Liver (tissue), 9 donors: ENCODE measurements around the gene SLC17A9. TPM values are rescaled to one million over a fixed set of nuclear protein-coding genes. Genes with fewer than 3 reads are reported as not detected.

Source experiments
- DNase-seq: peaks from one replicate; pipeline ENCODE4 v3.0.0-alpha.2; 2017; ENCODE audit warnings: low spot score
- H3K27ac ChIP-seq, 2 donors: one replicate each; pipeline ENCODE4 v1.7.0; 2013; ENCODE audit warnings: inconsistent platforms in 2 of 2, low read length in 2 of 2, control low read depth in 1 of 2, low read depth in 1 of 2, mild to moderate bottlenecking in 1 of 2
- H3K27me3 ChIP-seq, 4 donors: one replicate each; pipeline versions ENCODE4 v1.6.1 to v1.7.0; 2013; ENCODE audit warnings: low read length in 3 of 4, inconsistent platforms in 1 of 4, mild to moderate bottlenecking in 1 of 4, moderate library complexity in 1 of 4; ENCODE audit not compliant: control insufficient read depth in 4 of 4, insufficient read depth in 4 of 4
- H3K36me3 ChIP-seq, 4 donors: one replicate each; pipeline versions ENCODE4 v1.6.1 to v1.7.0; 2013; ENCODE audit warnings: low read length in 3 of 4, mild to moderate bottlenecking in 3 of 4, low read depth in 1 of 4, moderate library complexity in 1 of 4; ENCODE audit not compliant: control insufficient read depth in 4 of 4, insufficient read depth in 3 of 4
- H3K4me1 ChIP-seq, 4 donors: one replicate each; pipeline versions ENCODE4 v1.6.1 to v1.7.0; 2013; ENCODE audit warnings: low read length in 3 of 4, mild to moderate bottlenecking in 3 of 4, moderate library complexity in 1 of 4; ENCODE audit not compliant: control insufficient read depth in 4 of 4, insufficient read depth in 4 of 4
- H3K4me3 ChIP-seq, 3 donors: one replicate each; pipeline versions ENCODE4 v1.6.1 to v1.7.0; 2013; ENCODE audit warnings: low read length in 3 of 3, control low read depth in 1 of 3, low read depth in 1 of 3, mild to moderate bottlenecking in 1 of 3
- H3K9ac ChIP-seq, 2 donors: one replicate each; pipeline ENCODE4 v1.7.0; 2013; ENCODE audit warnings: low read length in 2 of 2, mild to moderate bottlenecking in 2 of 2, moderate library complexity in 2 of 2, control low read depth in 1 of 2, low read depth in 1 of 2
- H3K9me3 ChIP-seq, 4 donors: one replicate each; pipeline versions ENCODE4 v1.6.1 to v1.7.0; 2013; ENCODE audit warnings: low read length in 3 of 4; ENCODE audit not compliant: control insufficient read depth in 4 of 4
- EGR1 ChIP-seq, 2 donors: IDR thresholded peaks; 2 replicates each; pipeline ENCODE4 v1.6.1; 2016 to 2018; ENCODE audit warnings: antibody characterized with exemption in 2 of 2, low read depth in 2 of 2
- FOXA1 ChIP-seq: IDR thresholded peaks from 2 replicates; pipeline ENCODE4 v1.6.1; 2016; ENCODE audit warnings: antibody characterized with exemption
- FOXA2 ChIP-seq: IDR thresholded peaks from 2 replicates; pipeline ENCODE4 v1.6.1; 2016; ENCODE audit warnings: antibody characterized with exemption
- GABPA ChIP-seq, 2 donors: IDR thresholded peaks in 1 of 2; conservative IDR thresholded peaks in 1 of 2; 2 replicates each; pipeline ENCODE4 v1.6.1; 2016; ENCODE audit warnings: antibody characterized with exemption in 2 of 2, mild to moderate bottlenecking in 1 of 2, moderate library complexity in 1 of 2
- HNF4A ChIP-seq, 2 donors: conservative IDR thresholded peaks; 2 replicates each; pipeline ENCODE4 v1.6.1; 2016; ENCODE audit warnings: antibody characterized with exemption in 2 of 2, mild to moderate bottlenecking in 2 of 2
- HNF4G ChIP-seq: IDR thresholded peaks from 2 replicates; pipeline ENCODE4 v1.6.1; 2016; ENCODE audit warnings: antibody characterized with exemption
- JUND ChIP-seq, 2 donors: IDR thresholded peaks; 2 replicates each; pipeline ENCODE4 v1.6.1; 2016; ENCODE audit warnings: antibody characterized with exemption in 2 of 2
- NR2F2 ChIP-seq: IDR thresholded peaks from 2 replicates; pipeline ENCODE4 v1.6.1; 2016; ENCODE audit warnings: antibody characterized with exemption
- RAD21 ChIP-seq, 2 donors: IDR thresholded peaks; 2 replicates each; pipeline ENCODE4 v1.6.1; 2016; ENCODE audit warnings: antibody characterized with exemption in 2 of 2, mild to moderate bottlenecking in 2 of 2
- RXRA ChIP-seq, 2 donors: IDR thresholded peaks; 2 replicates each; pipeline ENCODE4 v1.6.1; 2017 to 2018; ENCODE audit warnings: antibody characterized with exemption in 2 of 2, mild to moderate bottlenecking in 1 of 2
- SP1 ChIP-seq: IDR thresholded peaks from 2 replicates; pipeline ENCODE4 v1.6.1; 2018; ENCODE audit warnings: antibody characterized with exemption, mild to moderate bottlenecking
- TAF1 ChIP-seq: conservative IDR thresholded peaks from 2 replicates; pipeline ENCODE4 v1.6.1; 2016; ENCODE audit warnings: antibody characterized with exemption, mild to moderate bottlenecking
- YY1 ChIP-seq: IDR thresholded peaks from 2 replicates; pipeline ENCODE4 v1.6.1; 2016; ENCODE audit warnings: antibody characterized with exemption, mild to moderate bottlenecking
- WGBS: extraction: QIAGEN DNeasy Blood & Tissue Kit; methylation state at CpG from one replicate; pipeline ENCODE4 v1.1.7; 2013; 5-methylcytosine and 5-hydroxymethylcytosine counted together
- polyA plus RNA-seq, 2 donors: library from polyadenylated mRNA; stranded (reverse) in 1 of 2; unstranded in 1 of 2; fragments of 200-250 nt in 1 of 2; fragments of >200 nt in 1 of 2; fragmentation: Nextera tagmentation in 1 of 2; extraction: Ambion mirVana in 1 of 2; gene quantifications; one replicate each; pipeline versions ENCODE4 v1.2.1 to v1.2.3, GENCODE V29; 2013 to 2015
- total RNA-seq, 2 donors: library from RNA; depleted of rRNA; stranded (reverse); fragments of >200 nt; gene quantifications; one replicate each; pipeline ENCODE4 v1.2.3, GENCODE V29; 2014
- TF ChIP-seq, protein P1 (sequence below): IDR thresholded peaks from 2 replicates; pipeline ENCODE4 v1.6.1; 2016; ENCODE audit warnings: antibody characterized with exemption
- TF ChIP-seq, protein P2 (sequence below): fragments of 150-350 bp; IDR thresholded peaks from 2 replicates; pipeline ENCODE4 v1.5.1; 2017; ENCODE audit warnings: improper control_type of control experiment, low read depth, low read length; ENCODE audit not compliant: missing input control
- TF ChIP-seq, protein P3 (sequence below): IDR thresholded peaks from 2 replicates; pipeline ENCODE4 v1.6.1; 2016; ENCODE audit warnings: antibody characterized with exemption
- TF ChIP-seq, protein P4 (sequence below): IDR thresholded peaks from 2 replicates; pipeline ENCODE4 v1.6.1; 2016; ENCODE audit warnings: antibody characterized with exemption
- TF ChIP-seq, protein P5 (sequence below): IDR thresholded peaks from 2 replicates; pipeline ENCODE4 v1.6.1; 2016; ENCODE audit warnings: antibody characterized with exemption, mild to moderate bottlenecking
- donor health status: healthy.
- donor health status: healthy.
- donor health status: healthy.
- donor health status: healthy.
- donor health status: healthy.

SLC17A9 gene
- total and polyA plus RNA-seq, 4 donors: 16.0 to 138 (median 64.6) TPM

DNA sequence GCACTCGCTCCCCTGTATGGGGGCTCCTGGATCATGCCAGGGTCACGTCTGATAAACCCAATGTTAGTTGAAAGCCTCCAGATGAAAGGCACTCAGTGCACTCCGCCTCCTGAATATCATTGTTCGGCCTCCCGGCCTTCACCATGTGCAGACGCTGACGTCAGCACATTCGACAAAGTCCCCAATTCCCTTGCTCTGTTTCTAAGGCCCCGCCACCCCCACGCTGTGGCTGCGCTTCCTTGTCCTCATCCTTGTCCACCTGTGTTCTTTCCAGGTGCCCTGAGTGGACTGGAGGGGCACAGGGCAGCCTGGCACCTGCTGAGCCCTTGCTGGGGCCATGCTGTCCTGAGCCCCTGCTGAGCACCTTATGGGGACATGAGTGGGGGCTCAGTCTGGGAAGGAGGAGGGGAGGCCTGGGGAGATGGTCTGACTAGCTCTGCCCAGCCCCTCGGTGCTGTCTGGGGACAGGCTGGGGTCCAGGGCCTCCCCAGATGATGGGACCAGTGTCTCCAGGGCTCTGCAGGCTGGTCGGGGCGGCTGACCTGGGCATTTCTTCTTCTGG, 64.1 kb downstream of the SLC17A9 start:
- peaks cover 3 to 18% (median 5%) of the 10 kb centered on the region in 4 donors for H3K27me3 ChIP-seq
- 75% methylated on average over 14 of the region's 14 CpGs for WGBS
- TF ChIP-seq HNF4A (conservative IDR thresholded peaks at IDR 0.05): no peak
- TF ChIP-seq, protein P1, sequence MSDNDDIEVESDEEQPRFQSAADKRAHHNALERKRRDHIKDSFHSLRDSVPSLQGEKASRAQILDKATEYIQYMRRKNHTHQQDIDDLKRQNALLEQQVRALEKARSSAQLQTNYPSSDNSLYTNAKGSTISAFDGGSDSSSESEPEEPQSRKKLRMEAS: no peak
- TF ChIP-seq JUND (IDR thresholded peaks at IDR 0.05): no peak
- TF ChIP-seq, protein P2, sequence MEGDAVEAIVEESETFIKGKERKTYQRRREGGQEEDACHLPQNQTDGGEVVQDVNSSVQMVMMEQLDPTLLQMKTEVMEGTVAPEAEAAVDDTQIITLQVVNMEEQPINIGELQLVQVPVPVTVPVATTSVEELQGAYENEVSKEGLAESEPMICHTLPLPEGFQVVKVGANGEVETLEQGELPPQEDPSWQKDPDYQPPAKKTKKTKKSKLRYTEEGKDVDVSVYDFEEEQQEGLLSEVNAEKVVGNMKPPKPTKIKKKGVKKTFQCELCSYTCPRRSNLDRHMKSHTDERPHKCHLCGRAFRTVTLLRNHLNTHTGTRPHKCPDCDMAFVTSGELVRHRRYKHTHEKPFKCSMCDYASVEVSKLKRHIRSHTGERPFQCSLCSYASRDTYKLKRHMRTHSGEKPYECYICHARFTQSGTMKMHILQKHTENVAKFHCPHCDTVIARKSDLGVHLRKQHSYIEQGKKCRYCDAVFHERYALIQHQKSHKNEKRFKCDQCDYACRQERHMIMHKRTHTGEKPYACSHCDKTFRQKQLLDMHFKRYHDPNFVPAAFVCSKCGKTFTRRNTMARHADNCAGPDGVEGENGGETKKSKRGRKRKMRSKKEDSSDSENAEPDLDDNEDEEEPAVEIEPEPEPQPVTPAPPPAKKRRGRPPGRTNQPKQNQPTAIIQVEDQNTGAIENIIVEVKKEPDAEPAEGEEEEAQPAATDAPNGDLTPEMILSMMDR: no peak
- no peak for TF ChIP-seq FOXA2
- no peak for TF ChIP-seq FOXA1
- TF ChIP-seq RXRA (IDR thresholded peaks at IDR 0.05): no peak
- TF ChIP-seq RAD21 (IDR thresholded peaks at IDR 0.05): no peak

DNA sequence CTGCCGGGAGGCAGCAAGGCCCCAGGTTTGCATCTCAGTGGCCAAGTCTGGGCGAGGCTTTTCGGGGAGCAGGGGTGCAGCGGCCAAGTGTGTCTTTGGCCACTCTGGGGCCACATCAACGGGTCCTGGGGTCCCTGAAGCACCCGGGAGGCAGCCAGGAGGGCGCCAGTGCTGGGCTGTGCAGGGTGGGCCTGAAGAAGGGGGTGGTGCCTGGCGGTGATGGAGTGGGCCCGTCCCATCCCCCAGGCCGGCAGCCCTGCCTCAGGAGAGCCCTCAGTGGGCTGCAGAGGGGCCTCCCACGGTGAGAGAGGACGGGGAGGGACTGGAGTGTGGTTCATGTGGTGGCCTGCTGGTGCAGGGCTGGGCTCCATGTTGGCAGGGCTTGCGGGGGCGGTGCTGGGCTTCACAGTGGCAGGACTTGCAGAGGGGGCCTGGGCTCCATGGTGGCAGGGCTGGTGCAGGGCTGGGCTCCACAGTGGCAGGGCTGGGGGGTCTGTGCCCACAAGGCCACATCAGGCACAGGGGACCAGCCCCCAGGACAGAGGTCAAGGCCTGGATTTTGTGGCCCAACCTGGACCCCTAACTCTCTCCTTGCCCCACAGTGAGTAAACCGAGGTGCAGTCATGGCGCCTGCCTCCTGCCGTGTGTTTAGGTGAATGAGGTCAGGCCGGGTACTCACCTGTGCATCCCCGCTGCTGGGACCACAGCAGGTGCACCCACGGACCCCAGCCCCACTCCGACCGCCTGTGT, 64.7 kb downstream of the SLC17A9 start:
- no peak for DNase-seq

More for the DNA sequence above, 64.1 kb downstream of the SLC17A9 start:
- peaks cover 0 to 4% (median under 1%) of the 10 kb centered on the region in 4 donors for H3K9me3 ChIP-seq
- no peak for DNase-seq
- no peaks in the 10 kb centered on the region for H3K36me3 ChIP-seq
- peaks cover 0 to 3% (median 0%) of the 10 kb centered on the region in 4 donors for H3K4me1 ChIP-seq
- no peak overlapping the region for H3K4me3 ChIP-seq
- no peak overlapping the region for H3K9ac ChIP-seq
- H3K27ac ChIP-seq: no peak overlapping the region

More for the DNA sequence above, 64.7 kb downstream of the SLC17A9 start:
- H3K9me3 ChIP-seq: peaks cover 0 to 4% (median under 1%) of the 10 kb centered on the region in 4 donors
- H3K27me3 ChIP-seq: peaks cover 3 to 18% (median 4%) of the 10 kb centered on the region in 4 donors
- TF ChIP-seq FOXA2: no peak
- no peak for TF ChIP-seq FOXA1
- TF ChIP-seq, protein P3, sequence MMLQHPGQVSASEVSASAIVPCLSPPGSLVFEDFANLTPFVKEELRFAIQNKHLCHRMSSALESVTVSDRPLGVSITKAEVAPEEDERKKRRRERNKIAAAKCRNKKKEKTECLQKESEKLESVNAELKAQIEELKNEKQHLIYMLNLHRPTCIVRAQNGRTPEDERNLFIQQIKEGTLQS: no peak
- no peak for TF ChIP-seq TAF1
- TF ChIP-seq, protein P4, sequence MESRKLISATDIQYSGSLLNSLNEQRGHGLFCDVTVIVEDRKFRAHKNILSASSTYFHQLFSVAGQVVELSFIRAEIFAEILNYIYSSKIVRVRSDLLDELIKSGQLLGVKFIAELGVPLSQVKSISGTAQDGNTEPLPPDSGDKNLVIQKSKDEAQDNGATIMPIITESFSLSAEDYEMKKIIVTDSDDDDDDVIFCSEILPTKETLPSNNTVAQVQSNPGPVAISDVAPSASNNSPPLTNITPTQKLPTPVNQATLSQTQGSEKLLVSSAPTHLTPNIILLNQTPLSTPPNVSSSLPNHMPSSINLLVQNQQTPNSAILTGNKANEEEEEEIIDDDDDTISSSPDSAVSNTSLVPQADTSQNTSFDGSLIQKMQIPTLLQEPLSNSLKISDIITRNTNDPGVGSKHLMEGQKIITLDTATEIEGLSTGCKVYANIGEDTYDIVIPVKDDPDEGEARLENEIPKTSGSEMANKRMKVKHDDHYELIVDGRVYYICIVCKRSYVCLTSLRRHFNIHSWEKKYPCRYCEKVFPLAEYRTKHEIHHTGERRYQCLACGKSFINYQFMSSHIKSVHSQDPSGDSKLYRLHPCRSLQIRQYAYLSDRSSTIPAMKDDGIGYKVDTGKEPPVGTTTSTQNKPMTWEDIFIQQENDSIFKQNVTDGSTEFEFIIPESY: no peak
- TF ChIP-seq NR2F2: no peak
- no peak for TF ChIP-seq EGR1 (IDR thresholded peaks at IDR 0.05; ENCODE audit: low read depth in 2 of 2)
- TF ChIP-seq, protein P2: no peak
- TF ChIP-seq, protein P1: no peak
- TF ChIP-seq JUND (IDR thresholded peaks at IDR 0.05): no peak
- no peak for TF ChIP-seq RXRA (IDR thresholded peaks at IDR 0.05)
- no peak for TF ChIP-seq HNF4G
- TF ChIP-seq RAD21 (IDR thresholded peaks at IDR 0.05): no peak
- TF ChIP-seq, protein P5, sequence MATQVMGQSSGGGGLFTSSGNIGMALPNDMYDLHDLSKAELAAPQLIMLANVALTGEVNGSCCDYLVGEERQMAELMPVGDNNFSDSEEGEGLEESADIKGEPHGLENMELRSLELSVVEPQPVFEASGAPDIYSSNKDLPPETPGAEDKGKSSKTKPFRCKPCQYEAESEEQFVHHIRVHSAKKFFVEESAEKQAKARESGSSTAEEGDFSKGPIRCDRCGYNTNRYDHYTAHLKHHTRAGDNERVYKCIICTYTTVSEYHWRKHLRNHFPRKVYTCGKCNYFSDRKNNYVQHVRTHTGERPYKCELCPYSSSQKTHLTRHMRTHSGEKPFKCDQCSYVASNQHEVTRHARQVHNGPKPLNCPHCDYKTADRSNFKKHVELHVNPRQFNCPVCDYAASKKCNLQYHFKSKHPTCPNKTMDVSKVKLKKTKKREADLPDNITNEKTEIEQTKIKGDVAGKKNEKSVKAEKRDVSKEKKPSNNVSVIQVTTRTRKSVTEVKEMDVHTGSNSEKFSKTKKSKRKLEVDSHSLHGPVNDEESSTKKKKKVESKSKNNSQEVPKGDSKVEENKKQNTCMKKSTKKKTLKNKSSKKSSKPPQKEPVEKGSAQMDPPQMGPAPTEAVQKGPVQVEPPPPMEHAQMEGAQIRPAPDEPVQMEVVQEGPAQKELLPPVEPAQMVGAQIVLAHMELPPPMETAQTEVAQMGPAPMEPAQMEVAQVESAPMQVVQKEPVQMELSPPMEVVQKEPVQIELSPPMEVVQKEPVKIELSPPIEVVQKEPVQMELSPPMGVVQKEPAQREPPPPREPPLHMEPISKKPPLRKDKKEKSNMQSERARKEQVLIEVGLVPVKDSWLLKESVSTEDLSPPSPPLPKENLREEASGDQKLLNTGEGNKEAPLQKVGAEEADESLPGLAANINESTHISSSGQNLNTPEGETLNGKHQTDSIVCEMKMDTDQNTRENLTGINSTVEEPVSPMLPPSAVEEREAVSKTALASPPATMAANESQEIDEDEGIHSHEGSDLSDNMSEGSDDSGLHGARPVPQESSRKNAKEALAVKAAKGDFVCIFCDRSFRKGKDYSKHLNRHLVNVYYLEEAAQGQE: no peak
- no peak for TF ChIP-seq HNF4A (conservative IDR thresholded peaks at IDR 0.05)
- TF ChIP-seq GABPA (IDR thresholded peaks at IDR 0.05 in 1 of 2, conservative IDR thresholded peaks at IDR 0.05 in 1 of 2): no peak
- no peak for TF ChIP-seq SP1
- TF ChIP-seq YY1: no peak
- H3K4me1 ChIP-seq: peaks cover 0 to 3% (median 2%) of the 10 kb centered on the region in 4 donors
- 75% methylated on average over 22 of the region's 22 CpGs for WGBS
- H3K27ac ChIP-seq: no peak overlapping the region
- no peak overlapping the region for H3K4me3 ChIP-seq
- no peaks in the 10 kb centered on the region for H3K36me3 ChIP-seq
- H3K9ac ChIP-seq: no peak overlapping the region
